G401 (cell line): ENCODE results near the gene CADM1. TPM values are rescaled to one million over a fixed set of nuclear protein-coding genes. Genes with fewer than 3 reads are reported as not detected.

Experiments used
- DNase-seq: peaks from one replicate; pipeline ENCODE4 v3.0.0-alpha.2; 2015; ENCODE audit warnings: low spot score
- in situ Hi-C: cut with HindIII; loops from 2 replicates; pipeline ENCODE4 v1.10.0; 2016; ENCODE audit warnings: low sequenced_read_pairs, mixed read lengths
- total RNA-seq: library from RNA; depleted of rRNA; stranded (reverse); fragments of >200 nt; shearing (Covaris generic); gene quantifications from 2 replicates; pipeline ENCODE4 v1.2.3, GENCODE V29; 2014

Gene CADM1
- total RNA-seq, 1 experiment from 2014 or later: not detected

- in situ Hi-C loops: no loop called here
- no peak for DNase-seq
These were observed 320.4 kb downstream of the CADM1 start for GRCh38 chr11:115183830-115184229.

- no peak for DNase-seq
- in situ Hi-C loops: no loop called here
These were observed 321.1 kb downstream of the CADM1 start for GRCh38 chr11:115183136-115183535.

GRCh38 chr11:115182282-115182955 lies 321.8 kb downstream of the CADM1 start:
- in situ Hi-C loops: no loop called here
- no peak for DNase-seq

GRCh38 chr11:115181538-115181937 lies 322.7 kb downstream of the CADM1 start:
- in situ Hi-C loops: no loop called here
- DNase-seq: peak; percentile 28

GRCh38 chr11:115180272-115180671 lies 323.9 kb downstream of the CADM1 start:
- DNase-seq: no peak
- in situ Hi-C loops: no loop called here

- in situ Hi-C loops: no loop called here
- DNase-seq: no peak
These were observed 324.6 kb downstream of the CADM1 start for GRCh38 chr11:115179636-115180035.

GRCh38 chr11:115178705-115179104 lies 325.5 kb downstream of the CADM1 start:
- no peak for DNase-seq
- in situ Hi-C loops: no loop called here

GRCh38 chr11:115173136-115173535 lies 331.1 kb downstream of the CADM1 start:
- in situ Hi-C loops: no loop called here
- DNase-seq: no peak

GRCh38 chr11:115170133-115170815 lies 333.9 kb downstream of the CADM1 start:
- in situ Hi-C loops: no loop called here
- peak; percentile 49 for DNase-seq

GRCh38 chr11:115169251-115169650 lies 335.0 kb downstream of the CADM1 start:
- no peak for DNase-seq
- in situ Hi-C loops: no loop called here

GRCh38 chr11:115168686-115169085 lies 335.5 kb downstream of the CADM1 start:
- in situ Hi-C loops: no loop called here
- DNase-seq: no peak

- in situ Hi-C loops: no loop called here
- peak; percentile 92 for DNase-seq
These were observed 336.0 kb downstream of the CADM1 start for GRCh38 chr11:115168229-115168671.

- no peak for DNase-seq
- in situ Hi-C loops: no loop called here
These were observed 336.8 kb downstream of the CADM1 start for GRCh38 chr11:115167456-115167855.

- DNase-seq: no peak
- in situ Hi-C loops: no loop called here
These were observed 337.4 kb downstream of the CADM1 start for GRCh38 chr11:115166820-115167219.

- no peak for DNase-seq
- in situ Hi-C loops: no loop called here
These were observed 339.4 kb downstream of the CADM1 start for GRCh38 chr11:115164774-115165173.

GRCh38 chr11:115162919-115163318 lies 341.3 kb downstream of the CADM1 start:
- DNase-seq: no peak
- in situ Hi-C loops: no loop called here

GRCh38 chr11:115161876-115162275 lies 342.3 kb downstream of the CADM1 start:
- no peak for DNase-seq
- in situ Hi-C loops: no loop called here

GRCh38 chr11:115159207-115159606 lies 345.0 kb downstream of the CADM1 start:
- no peak for DNase-seq

GRCh38 chr11:115158053-115158452 lies 346.2 kb downstream of the CADM1 start:
- in situ Hi-C loops: no loop called here
- no peak for DNase-seq

More at GRCh38 chr11:115159207-115159606, 345.0 kb downstream of the CADM1 start:
- in situ Hi-C loops: no loop called here

- in situ Hi-C loops: no loop called here
- no peak for DNase-seq
These were observed 347.0 kb downstream of the CADM1 start for GRCh38 chr11:115157247-115157646.

GRCh38 chr11:115155978-115156377 lies 348.2 kb downstream of the CADM1 start:
- in situ Hi-C loops: no loop called here
- DNase-seq: no peak
